GM11168 (cell line): ENCODE measurements around the gene UNC5A.

Experiments used
- in situ Hi-C: fragments of 300-500 bp; cut with MboI; formaldehyde crosslinking; loops from one replicate; pipeline ENCODE4 v1.12.0; 2022; ENCODE audit warnings: low sequenced_read_pairs; ENCODE audit not compliant: unreplicated experiment

Gene UNC5A

DNA sequence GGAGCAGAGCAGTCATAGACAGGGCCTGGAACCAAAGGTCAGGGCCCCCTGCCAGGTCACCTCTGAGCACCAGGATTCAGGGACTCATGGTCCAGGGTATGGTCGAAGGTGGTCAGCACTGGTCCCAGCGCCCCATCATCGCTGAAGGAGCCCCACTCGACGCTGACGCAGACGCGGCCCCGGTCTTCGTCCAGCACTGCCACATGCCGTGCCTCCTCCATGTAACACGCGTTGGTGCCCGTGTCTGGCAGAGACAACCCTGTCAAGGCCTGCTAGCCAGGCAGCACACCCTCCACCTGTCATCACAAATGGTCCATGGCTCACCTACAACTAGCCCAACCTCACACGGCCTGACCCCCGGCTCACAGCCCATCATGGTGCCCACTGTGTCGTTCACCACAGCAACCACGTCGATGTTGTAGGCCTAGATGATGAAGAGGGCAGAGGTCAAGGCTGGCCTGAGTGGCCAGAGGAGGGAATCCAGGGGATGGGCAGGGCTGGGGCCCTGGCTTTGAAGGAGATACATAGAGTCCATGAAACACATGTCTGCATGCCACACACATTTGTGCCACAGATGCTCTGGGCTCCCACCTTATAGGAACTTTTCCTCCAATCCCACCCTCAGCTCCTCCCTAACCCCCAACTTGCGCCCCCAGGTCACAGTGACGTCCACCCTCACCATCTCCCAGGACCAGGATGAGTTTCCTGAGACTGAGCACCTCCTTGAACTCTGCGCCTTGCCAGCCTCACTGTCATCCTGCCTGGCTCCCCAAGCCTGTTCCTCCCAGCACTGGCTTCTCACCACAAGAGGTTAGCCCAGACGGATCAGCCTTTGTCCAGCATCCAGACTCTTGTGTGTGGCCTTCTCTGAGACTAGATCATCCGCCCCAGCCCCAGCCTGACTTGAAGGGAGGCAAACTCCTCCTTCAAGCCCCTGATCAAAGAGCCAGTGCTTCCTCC, 79.2 kb downstream of the UNC5A start:
- in situ Hi-C loops: no loop called here

DNA sequence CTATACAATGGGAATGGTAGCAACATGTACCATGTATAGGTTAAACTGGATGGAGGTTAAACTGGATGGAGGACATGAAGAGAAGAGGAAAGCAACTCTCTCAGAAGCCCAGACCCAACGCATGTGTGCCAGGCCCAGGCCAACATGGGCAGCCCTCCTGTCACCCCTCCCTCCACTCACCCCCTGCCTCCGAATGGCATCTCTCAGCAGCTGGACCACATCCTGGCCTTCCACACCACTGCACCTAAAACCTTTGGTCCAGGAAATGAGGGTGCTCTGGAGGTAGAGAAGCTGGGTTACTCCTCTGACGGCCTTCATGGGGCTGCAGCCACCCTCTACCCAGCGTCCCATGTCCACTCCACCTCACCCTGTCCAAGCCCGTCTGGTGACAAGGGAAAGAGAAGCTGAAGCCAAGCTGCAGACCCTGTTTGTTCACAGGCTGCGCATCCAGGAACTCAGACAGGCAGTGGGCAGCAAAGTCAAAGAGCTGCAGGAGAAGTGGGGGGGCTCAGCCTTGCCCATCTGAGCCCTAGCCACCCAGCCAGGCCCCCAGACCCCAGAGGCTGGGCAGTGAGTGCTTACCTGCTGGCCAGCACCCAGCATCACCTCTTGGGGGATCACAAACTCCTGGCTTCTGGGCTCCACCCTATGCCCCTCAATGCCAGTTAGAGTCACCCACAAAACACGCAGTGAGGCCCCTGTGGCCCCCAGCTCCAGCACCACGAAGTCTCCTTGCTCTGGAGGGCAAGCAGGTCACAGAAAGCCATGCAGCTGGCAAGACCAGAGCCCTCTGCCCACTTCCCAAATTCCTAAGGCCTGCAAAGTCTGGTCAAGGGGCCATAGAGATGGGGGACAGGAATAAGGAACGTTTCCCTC, 80.3 kb downstream of the UNC5A start:
- in situ Hi-C loops: no loop called here

DNA sequence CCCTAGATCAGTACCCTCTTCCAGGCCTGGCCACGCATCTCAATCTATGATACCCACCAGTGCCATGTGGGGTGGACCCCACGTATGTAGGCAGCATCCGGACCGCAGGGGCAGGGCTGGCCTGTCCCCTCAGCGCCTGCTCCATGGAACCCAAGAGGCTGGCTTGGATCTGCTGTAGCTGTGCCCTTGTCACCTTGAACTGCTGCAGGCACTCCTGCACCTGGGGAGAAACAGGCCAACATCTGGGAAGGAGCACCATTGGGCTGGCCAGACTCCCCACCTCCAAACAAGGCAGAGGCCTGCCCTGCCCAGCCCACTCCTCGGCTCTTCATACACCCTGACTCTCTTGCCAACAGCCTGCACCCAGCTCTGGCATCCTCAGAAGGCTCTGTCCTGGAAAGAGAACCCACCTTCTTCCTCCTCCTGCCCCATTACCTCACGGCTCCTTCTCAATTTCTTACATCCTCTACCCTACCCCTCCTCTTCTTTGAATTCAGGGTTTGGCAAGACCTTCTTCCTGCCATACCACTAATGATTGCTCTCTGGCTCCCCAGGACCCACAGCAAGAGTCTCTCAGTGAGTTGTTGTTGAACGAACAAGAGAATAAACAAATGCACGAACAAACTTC, 81.1 kb downstream of the UNC5A start:
- in situ Hi-C loops: no loop called here

DNA sequence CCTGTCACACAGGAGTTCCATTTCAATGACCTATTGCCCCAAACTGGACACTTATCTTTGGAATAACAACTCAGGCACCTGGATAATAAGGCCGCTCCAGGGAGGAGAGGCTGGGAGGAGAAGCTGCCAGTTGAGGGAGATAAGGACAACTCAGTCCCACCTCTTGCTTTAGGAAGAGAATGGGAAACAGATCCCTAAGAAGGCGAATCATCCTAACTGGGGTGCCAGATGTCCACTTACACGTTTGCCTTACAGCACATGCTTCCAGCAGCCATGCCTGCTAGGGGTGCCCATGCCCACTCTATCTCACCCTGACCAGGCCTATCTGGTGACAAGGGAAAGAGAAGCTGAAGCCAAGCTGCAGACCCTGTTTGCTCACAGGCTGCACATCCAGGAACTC, 82.3 kb downstream of the UNC5A start:
- in situ Hi-C loops: no loop called here

DNA sequence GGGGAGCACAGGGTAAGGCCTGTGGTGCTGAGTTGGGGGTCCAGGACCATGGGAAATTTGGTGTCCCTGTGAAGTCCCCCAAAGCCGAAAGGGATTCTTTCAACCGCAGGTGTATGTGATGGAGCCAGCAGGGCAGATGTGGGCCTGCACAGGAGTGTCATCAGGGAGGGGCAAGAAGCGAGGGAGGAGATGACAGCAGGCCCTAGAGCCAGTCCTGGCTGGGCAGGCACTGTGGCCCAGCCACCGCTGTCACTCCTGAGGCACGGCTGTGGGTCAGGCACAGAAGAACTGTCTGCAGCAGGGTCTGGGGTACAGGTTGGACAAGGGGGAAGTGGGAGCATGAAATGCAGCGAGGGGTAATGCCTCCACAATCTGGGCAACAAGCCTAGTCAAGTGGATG, 83.9 kb downstream of the UNC5A start:
- in situ Hi-C loops: no loop called here

DNA sequence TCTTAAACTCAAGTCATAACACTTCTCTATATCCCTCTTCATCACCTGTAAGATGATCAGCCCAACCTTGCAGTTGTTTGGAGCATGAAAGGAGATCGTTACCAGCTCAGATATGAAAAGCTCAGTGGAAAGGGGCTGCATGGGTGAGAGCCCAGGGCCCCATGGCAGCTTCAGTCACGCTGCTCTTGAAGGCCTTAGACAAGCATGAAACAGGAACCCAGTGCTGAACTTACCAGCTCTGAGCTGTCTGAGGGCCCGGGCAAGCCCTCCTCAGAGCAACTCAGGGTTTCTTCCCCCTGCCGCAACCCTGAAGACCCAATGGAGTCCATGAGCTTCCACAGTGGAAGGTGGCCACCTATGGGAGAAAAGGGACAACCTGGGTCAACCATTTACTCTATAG, 85.5 kb downstream of the UNC5A start:
- in situ Hi-C loops: no loop called here

DNA sequence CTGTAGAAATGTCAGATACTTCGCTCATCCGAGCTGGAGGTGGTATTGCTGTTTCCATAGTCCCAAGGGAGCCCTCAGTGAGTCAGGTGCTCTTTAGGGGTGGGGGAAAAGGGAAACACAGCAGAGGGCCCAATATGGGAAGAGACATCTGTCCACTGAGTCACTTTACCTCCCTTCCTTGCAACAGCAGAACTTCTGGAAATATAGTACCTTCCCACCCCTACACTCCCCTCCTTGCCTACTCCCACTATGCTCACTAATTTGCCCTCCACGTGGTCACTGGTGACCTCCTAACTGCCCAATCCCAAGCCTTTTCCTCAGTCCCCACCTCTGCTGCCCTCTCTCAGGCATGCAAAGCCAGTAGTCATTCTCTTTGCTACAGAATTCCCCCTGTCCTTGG, 86.9 kb downstream of the UNC5A start:
- in situ Hi-C loops: no loop called here

DNA sequence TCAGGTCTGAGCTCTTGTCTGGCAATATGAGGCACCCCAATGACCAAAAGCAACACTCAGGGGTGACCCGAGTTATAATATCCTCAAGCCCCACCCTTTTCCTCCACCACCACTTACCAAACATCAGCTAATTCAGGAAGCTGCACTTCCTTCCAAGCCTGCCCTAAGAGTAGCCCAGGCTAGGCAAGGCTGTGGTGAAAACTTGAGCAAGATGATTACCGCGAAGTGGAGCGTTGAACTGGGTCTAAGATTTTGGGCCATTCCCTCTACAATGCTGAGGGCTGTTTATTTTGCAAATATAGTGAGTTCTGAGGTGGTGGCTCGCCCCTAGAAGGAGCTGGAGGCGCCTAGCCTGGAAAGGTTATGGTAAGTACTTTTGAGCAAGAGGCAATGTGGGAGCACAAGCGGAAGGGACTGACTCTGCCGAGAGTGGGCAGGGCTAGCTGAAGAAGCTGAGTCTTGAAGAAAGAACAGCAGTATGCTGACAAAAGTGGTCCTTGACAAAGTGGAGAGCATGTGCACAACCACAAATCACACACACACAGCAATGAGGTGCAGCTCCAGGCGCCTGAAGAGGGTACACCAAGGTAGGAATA, 89.0 kb downstream of the UNC5A start, which contains the start of gene HK3:
HK3 (minus strand) TSS at position 51 of the 596 bp plus-strand sequence. CDS start 3,187 bp downstream, outside the sequence.
- in situ Hi-C loops: no loop called here

DNA sequence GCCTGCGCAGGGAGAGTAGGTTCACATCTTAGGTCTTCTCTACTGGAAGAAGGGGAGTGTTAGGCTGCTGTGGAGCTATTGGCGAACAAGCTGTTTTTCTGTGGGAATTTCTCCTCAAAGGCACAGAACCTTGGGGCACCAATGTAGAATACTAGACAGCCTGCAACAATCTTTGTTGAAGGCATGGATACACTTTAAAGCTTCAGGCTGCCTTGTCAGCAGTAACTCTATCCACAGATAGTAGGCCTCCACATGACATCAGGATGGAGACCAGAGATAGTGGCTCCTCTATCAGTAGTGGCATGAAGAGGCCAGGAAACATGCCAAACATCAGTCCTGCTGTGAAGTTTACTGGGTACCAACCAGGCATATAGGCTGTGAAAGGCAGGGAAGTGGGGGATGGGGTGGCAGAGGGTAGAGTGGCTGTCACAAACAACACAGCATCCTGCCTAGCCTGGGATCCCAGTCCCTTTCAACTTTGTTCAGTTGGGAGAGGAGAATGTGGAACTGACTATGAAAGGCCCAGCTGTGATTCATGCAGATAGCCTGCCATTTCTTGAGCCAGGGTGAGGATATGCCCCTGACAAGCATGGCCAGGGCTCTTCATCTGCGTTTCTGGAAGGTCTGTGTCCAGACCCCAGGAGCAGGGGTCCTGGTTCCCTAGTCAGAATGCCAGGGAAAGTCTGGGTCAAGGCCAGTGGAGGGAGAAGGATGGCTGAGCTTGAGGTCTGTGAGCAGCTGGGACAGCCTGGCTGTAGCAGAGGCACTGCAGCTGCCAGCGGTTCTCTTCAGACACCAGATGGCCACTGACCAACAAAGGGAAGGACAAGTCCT, 89.8 kb downstream of the UNC5A start:
- in situ Hi-C loops: no loop called here

DNA sequence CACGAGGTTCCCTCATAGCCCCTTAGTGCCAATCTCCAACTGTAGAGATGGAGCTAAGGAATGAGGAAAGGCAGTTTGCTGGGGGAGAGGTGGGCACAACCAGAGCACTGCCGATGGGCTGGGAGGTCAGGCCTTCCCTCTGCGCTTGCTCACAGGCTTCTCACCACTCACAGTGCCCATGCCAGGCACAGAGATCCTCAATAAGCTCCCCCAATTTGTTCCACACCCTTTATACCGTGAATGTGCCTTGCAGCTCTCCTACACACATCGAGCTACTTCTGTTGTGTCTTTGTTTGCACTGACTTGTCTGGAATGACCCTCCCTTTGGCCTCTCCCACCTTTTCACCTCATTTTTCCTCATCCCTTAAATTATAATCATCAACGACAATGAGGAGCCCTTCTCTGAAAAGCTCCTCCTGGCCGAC, 90.4 kb downstream of the UNC5A start:
- in situ Hi-C loops: no loop called here

DNA sequence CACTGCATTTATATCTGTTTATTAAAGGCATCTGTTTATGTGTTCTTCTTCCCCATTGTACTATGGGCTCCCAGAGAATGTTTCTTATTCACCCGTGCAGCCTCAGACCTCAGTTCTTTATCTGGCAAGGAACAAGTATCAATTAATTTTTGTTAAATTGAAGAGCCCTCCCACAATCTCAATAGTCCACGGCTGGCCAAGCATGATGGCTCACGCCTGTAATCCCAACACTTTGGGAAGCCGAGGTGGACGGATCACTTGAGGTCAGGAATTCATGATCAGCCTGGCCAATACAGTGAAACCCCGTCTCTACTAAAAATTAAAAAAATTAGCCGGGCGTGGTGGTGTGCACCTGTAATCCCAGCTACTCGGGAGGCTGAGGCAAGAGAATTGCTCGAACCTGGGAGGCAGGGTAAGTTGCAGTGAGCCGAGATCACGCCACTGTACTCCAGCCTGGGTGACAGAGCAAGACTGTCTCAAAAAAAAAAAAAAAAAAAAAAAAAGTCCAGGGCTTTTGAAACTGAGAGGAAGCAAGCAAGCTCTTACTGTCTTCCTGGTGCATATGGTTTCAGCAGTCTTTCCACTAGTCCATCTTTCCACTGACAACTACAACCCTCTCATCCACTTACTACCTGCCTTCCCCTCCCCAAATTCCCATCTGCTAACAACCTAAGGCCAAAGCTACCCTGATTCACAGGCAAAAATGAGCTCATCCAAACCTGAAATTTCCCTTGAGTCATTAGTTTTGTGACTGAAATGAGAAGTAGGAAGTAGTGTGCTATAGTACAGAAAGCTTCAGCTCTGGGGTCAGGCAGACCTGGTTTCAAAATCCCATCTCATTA, 91.1 kb downstream of the UNC5A start:
- in situ Hi-C loops: no loop called here

DNA sequence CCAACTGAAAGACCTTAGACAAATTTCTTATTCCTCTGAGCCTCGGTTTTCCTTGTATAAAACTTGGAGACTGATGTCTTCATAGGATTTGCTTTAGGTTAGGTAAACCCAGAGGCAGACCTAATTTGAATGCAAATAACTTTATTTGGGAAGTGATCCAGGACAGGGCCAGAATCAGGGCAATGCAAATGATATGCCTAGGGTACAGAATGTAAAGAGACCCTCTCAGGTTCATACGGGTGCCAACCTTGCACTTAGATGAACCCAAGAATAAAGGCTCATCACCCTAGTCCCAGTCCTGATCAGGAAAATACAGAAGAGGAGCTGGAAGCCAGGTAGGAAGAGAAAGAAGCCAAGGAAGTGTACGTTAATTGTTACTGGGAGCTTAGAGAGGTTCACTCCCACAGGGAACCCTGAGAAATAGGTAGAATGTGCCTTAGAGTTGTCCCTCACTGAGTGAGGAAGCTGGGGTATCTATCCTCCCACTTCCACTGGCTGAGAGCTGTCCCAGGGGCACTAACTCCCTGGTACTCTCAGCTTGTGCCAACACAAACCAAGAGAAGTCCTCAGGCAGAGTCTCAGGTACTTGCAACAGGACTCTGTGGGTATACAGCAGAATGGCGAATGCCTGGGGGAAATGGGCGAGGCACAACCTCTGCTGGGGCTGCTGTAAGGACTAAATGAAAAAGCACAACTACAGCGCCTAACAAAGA, 91.9 kb downstream of the UNC5A start:
- in situ Hi-C loops: no loop called here

DNA sequence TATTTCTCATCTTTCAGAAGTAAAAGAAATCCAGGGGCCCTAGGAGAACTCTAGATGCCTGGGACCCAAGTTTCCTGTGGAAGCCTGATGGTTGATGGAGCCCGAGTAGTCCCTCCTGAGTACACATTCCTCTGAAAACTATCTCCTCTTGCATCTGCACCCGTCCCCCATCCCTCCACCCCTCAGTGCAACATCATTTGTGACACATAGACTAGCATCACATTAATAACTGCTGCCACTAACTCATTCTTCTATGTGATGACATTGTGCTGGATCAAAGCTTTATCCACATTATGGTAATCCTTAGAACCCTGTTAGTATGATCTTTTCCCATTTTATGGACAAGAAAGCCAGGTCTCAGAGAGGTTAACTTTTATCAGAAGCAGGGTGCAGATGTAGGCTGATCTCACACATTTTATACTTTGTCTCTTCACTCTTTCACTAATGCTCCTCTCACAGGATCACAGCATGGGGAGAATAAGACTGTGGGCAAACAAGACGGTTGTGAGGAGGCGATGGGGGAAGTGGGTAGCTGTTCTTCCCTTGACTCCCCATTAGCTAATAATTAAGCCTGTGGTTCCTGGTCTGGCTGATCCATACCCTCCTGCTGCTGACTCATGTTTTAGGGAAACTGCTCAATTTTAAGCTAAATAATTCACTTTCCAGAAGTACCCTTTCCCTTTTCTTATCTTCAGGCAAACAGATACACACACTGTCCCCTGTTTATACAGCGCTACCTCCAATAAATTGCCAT, 92.7 kb downstream of the UNC5A start:
- in situ Hi-C loops: no loop called here

DNA sequence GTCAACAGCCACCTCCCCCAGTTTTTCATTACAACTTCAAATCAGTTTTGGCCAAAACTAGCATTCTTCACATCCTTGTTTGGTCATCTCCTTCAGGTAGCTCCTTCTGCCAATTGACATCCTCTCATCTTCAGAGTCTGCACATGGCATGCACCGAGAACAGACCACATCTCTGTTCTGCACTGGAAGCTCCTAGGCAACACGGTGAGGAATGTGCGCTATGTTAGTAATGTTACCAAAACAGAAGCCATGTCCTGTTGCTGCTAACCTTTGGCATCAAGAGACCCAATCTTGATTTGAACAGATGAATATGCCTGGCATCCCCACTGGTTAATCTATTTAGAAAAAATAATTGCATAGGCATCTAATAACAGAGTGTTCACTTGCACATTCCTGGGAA, 93.9 kb downstream of the UNC5A start:
- in situ Hi-C loops: no loop called here

DNA sequence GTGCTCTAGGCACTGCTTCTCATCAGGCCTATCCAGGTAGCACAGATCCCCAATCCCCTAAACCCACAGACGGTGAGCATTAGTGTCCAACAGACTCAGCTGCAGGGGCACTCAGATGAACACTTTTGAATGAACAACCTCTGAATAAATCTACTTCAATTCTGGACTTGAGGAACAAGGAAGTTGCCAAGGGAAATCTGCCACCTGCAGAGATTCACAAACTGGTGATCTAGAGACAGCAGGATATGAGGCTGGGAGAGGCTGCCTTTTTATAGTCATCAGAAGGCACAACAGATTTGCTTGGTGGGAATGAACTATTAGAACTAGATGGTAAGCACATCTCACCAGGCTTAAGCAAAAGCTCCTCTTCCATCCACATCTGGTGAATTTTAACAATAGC, 95.8 kb downstream of the UNC5A start:
- in situ Hi-C loops: no loop called here

DNA sequence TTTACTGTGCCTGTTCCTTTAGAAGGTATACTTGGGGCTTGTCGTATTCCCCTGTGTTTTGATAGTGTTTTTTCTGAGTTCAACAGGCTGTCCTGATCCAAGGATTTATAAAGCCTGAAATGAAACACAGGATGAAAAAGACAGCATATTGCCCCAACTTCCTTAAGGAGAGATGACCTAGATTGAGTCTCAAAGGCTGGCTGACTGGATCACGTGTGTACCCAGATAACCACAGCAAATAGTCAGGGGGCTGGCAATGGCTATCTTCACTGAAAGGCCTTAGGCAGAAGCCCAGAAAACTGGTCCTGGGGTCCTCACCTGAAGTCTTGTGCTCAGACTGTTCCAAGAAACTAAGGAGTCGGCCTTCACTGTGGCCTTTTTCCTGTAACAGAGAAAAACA, 96.4 kb downstream of the UNC5A start:
- in situ Hi-C loops: no loop called here

DNA sequence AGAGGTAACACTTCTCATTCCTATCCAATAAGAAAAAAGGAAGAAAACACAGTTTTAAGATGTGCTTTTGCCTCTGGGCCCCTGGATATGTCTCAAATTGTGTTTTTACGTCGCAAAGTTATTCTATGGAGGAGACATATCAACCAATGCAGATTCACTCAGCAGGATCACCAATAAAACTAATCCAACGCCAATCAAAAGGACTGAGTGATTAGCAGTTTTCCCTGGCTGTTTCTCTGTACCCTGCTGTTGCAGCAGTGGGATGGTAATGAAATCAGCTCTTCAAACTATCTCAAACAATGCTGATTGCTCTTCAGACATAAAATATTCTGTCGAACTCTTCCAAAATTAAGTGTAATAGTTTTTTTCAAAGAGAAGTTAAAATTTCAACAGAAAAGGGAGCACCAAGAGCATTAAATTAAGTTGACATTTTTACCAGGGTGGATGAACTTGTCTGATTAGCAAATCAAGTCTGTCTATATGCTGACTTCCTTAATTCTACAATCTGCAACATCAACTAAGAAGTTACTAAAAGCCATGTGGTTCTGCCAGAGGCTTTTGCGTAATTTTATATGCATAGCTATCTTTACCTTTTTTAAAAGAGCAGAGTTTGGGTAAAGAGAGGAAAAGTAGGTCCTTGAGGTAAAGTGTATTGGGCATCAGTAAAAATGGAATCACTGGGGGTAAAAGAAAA, 98.5 kb downstream of the UNC5A start:
- in situ Hi-C loops: no loop called here
